MM.1S (cell line): Measurements from ENCODE around the gene C17orf50.

Experiments used
- DNase-seq: peaks from one replicate; pipeline ENCODE4 v3.0.0-alpha.2; 2015
- H2AFZ ChIP-seq: fragments of 300-600 bp; sonication (generic); 2 replicates; pipeline ENCODE4 v1.6.0; 2016; ENCODE audit warnings: antibody characterized with exemption, low read length
- H3F3A ChIP-seq: fragments of 300-600 bp; sonication (generic); 2 replicates; pipeline ENCODE4 v1.6.1; 2016; ENCODE audit warnings: mild to moderate bottlenecking, antibody characterized with exemption, low read length, moderate library complexity, mixed read lengths; ENCODE audit not compliant: insufficient read depth
- H3K27ac ChIP-seq: fragments of 300-600 bp; sonication (generic); 2 replicates; pipeline ENCODE4 v1.5.1; 2016; ENCODE audit warnings: mild to moderate bottlenecking, low read length
- H3K27me3 ChIP-seq: fragments of 300-600 bp; sonication (generic); replicated peaks from 2 replicates; pipeline ENCODE4 v1.6.0; 2016; ENCODE audit warnings: low read length; ENCODE audit not compliant: insufficient read depth
- H3K36me3 ChIP-seq: fragments of 300-600 bp; sonication (generic); replicated peaks from 2 replicates; pipeline ENCODE4 v1.6.1; 2016; ENCODE audit warnings: mild to moderate bottlenecking, low read length, mixed read lengths; ENCODE audit not compliant: insufficient read depth
- H3K4me1 ChIP-seq: fragments of 300-600 bp; sonication (generic); 2 replicates; pipeline ENCODE4 v1.6.1; 2016; ENCODE audit warnings: low read length, mixed read lengths
- H3K4me2 ChIP-seq: fragments of 300-600 bp; sonication (generic); 2 replicates; pipeline ENCODE4 v1.6.0; 2016; ENCODE audit warnings: low read depth, low read length
- H3K4me3 ChIP-seq: fragments of 300-600 bp; sonication (generic); 2 replicates; pipeline ENCODE4 v1.5.1; 2016; ENCODE audit warnings: low read length, mixed read lengths
- H3K79me2 ChIP-seq: fragments of 300-600 bp; sonication (generic); 2 replicates; pipeline ENCODE4 v1.6.1; 2016; ENCODE audit warnings: mixed run types, low read length, mixed read lengths
- H3K9ac ChIP-seq: fragments of 300-600 bp; sonication (generic); 2 replicates; pipeline ENCODE4 v1.6.1; 2016; ENCODE audit warnings: low read length, mixed read lengths
- H3K9me2 ChIP-seq: fragments of 300-600 bp; sonication (generic); replicated peaks from 2 replicates; pipeline ENCODE4 v1.6.1; 2016; ENCODE audit warnings: mild to moderate bottlenecking, low read length, mixed read lengths; ENCODE audit not compliant: insufficient read depth
- H3K9me3 ChIP-seq: fragments of 300-600 bp; sonication (generic); replicated peaks from 2 replicates; pipeline ENCODE4 v1.6.1; 2016; ENCODE audit warnings: mild to moderate bottlenecking, low read length, mixed read lengths; ENCODE audit not compliant: insufficient read depth
- H4K20me1 ChIP-seq: fragments of 300-600 bp; sonication (generic); 2 replicates; pipeline ENCODE4 v1.6.1; 2016; ENCODE audit warnings: mild to moderate bottlenecking, low read length, moderate library complexity, mixed read lengths; ENCODE audit not compliant: insufficient read depth
- CTCF ChIP-seq: fragments of 300-600 bp; sonication (generic); IDR thresholded peaks from 2 replicates; pipeline ENCODE4 v1.5.1; 2016; ENCODE audit warnings: antibody characterized with exemption, low read length, mixed read lengths
- EZH2 ChIP-seq: fragments of 300-600 bp; sonication (generic); optimal IDR thresholded peaks from 2 replicates; pipeline ENCODE3; 2017; ENCODE audit warnings: low read depth, mild to moderate bottlenecking, antibody characterized with exemption, low read length, mixed read lengths
- EZH2phosphoT487 ChIP-seq: fragments of 300-600 bp; sonication (generic); IDR thresholded peaks from 2 replicates; pipeline ENCODE4 v1.6.1; 2018; ENCODE audit warnings: antibody characterized with exemption, low read length

Gene C17orf50

GRCh38 chr17:35731917-35732805, 28.5 kb upstream of the C17orf50 start:
- Histone ChIP-seq H4K20me1 (no peaks in the 10 kb centered on the region), H3K9me3 (no peaks in the 10 kb centered on the region), H3K4me3 (no peak overlapping the region), H3K79me2 (no peaks in the 10 kb centered on the region), H3K9ac (no peak overlapping the region), H3K4me2 (no peak overlapping the region), H2AFZ (no peak overlapping the region), H3K9me2 (no peaks in the 10 kb centered on the region), H3K4me1 (peaks cover 9% of the 10 kb centered on the region), H3K27me3 (no peaks in the 10 kb centered on the region), H3K36me3 (no peaks in the 10 kb centered on the region), H3K27ac (no peak overlapping the region), H3F3A (no peaks in the 10 kb centered on the region)
- TF ChIP-seq EZH2, result no peak
- TF ChIP-seq CTCF, result no peak
- no peak for TF ChIP-seq EZH2phosphoT487
- DNase-seq, result no peak

- no peaks in the 10 kb centered on the region for H3K79me2 ChIP-seq
- no peaks in the 10 kb centered on the region for H4K20me1 ChIP-seq
- H3K36me3 ChIP-seq, result no peaks in the 10 kb centered on the region
- H3K9me3 ChIP-seq, result no peaks in the 10 kb centered on the region
- H3K9me2 ChIP-seq, result no peaks in the 10 kb centered on the region
- TF ChIP-seq EZH2, result no peak
- no peak for TF ChIP-seq CTCF
- H2AFZ ChIP-seq, result no peak overlapping the region
- no peaks in the 10 kb centered on the region for H3K27me3 ChIP-seq
- H3K27ac ChIP-seq, result no peak overlapping the region
- H3K9ac ChIP-seq, result no peak overlapping the region
- no peak for DNase-seq
- H3F3A ChIP-seq, result no peaks in the 10 kb centered on the region
- H3K4me2 ChIP-seq, result no peak overlapping the region
- H3K4me3 ChIP-seq, result no peak overlapping the region
- peaks cover 3% of the 10 kb centered on the region; the same call in 1 of the 2 replicates for H3K4me1 ChIP-seq
Measured at GRCh38 chr17:35732806-35733136, 27.9 kb upstream of the C17orf50 start.

- Histone ChIP-seq H3K9ac (no peak overlapping the region), H3K79me2 (no peaks in the 10 kb centered on the region), H3K27me3 (no peaks in the 10 kb centered on the region), H3F3A (no peaks in the 10 kb centered on the region), H3K4me2 (no peak overlapping the region), H3K36me3 (no peaks in the 10 kb centered on the region), H2AFZ (no peak overlapping the region), H3K9me2 (no peaks in the 10 kb centered on the region), H3K9me3 (no peaks in the 10 kb centered on the region), H3K4me1 (no peaks in the 10 kb centered on the region), H3K27ac (no peak overlapping the region), H3K4me3 (no peak overlapping the region), H4K20me1 (no peaks in the 10 kb centered on the region)
- TF ChIP-seq EZH2, result no peak
- TF ChIP-seq CTCF, result no peak
- TF ChIP-seq EZH2phosphoT487, result no peak
- no peak for DNase-seq
Measured at GRCh38 chr17:35733366-35733765, 27.3 kb upstream of the C17orf50 start.
